Vagina (tissue), 2 donors: Measurements from ENCODE around the gene PRKAG2. TPM values are rescaled to one million over a fixed set of nuclear protein-coding genes. Genes with fewer than 3 reads are reported as not detected.

Experiments used
- DNase-seq, 2 donors: peaks; one replicate each; pipeline ENCODE4 v3.0.0-alpha.2; 2017; ENCODE audit errors: extremely low spot score in 2 of 2
- H3K27ac ChIP-seq: fragments of 200-600 bp; sonication (generic); one replicate; pipeline ENCODE4 v1.5.1; 2019
- H3K27me3 ChIP-seq: fragments of 200-600 bp; sonication (generic); one replicate; pipeline ENCODE4 v1.5.1; 2019
- H3K36me3 ChIP-seq, 2 donors: fragments of 200-600 bp; sonication (generic); one replicate each; pipeline ENCODE4 v1.5.1; 2017 to 2019
- H3K4me1 ChIP-seq: fragments of 200-600 bp; sonication (generic); one replicate; pipeline ENCODE4 v1.5.1; 2019
- H3K4me3 ChIP-seq, 2 donors: fragments of 200-600 bp; sonication (generic); 1 replicate in 1 of 2; 2 replicates in 1 of 2; pipeline ENCODE4 v1.5.1; 2016 to 2019
- H3K9me3 ChIP-seq: fragments of 200-600 bp; sonication (generic); one replicate; pipeline ENCODE4 v1.5.1; 2019
- CTCF ChIP-seq, 3 experiments: fragments of 450-650 bp in 2 of 3; fragments of 200-600 bp in 1 of 3; sonication (generic) in 1 of 3; IDR thresholded peaks; one replicate each; pipeline ENCODE4 v1.5.1; 2017 to 2019; ENCODE audit warnings: antibody characterized with exemption in 3 of 3, mild to moderate bottlenecking in 2 of 3, moderate library complexity in 2 of 3
- POLR2A ChIP-seq, 2 donors: fragments of 450-650 bp; IDR thresholded peaks; one replicate each; pipeline ENCODE4 v1.6.1; 2017; ENCODE audit warnings: antibody characterized with exemption in 2 of 2, mild to moderate bottlenecking in 2 of 2, moderate library complexity in 2 of 2
- POLR2AphosphoS5 ChIP-seq, 2 donors: sonication (generic); formaldehyde crosslinking; IDR thresholded peaks; one replicate each; pipeline ENCODE4 v1.9.0; 2017; ENCODE audit warnings: antibody characterized with exemption in 2 of 2, mild to moderate bottlenecking in 2 of 2, low read depth in 1 of 2; ENCODE audit not compliant: insufficient read depth in 1 of 2
- intact Hi-C: fragments of 100-400 bp; cut with DNase I; formaldehyde crosslinking; loops from one replicate; pipeline ENCODE4 v1.15.1; 2023
- total RNA-seq: library from RNA; depleted of rRNA; stranded (reverse); fragments of >200 nt; gene quantifications from one replicate; pipeline ENCODE4 v1.2.3, GENCODE V29; 2016

The PRKAG2 gene
- total RNA-seq, 1 donor from 2014 or later, result 25.0 TPM

- no peak overlapping the region for H3K27ac ChIP-seq
- DNase-seq, result peak in 1 of 2 donors; percentile 27
- no peak overlapping the region for H3K4me3 ChIP-seq
- H3K9me3 ChIP-seq, result no peaks in the 10 kb centered on the region
- H3K27me3 ChIP-seq, result no peaks in the 10 kb centered on the region
- intact Hi-C loops, result no loop called here
- TF ChIP-seq POLR2AphosphoS5 (IDR thresholded peaks at IDR 0.05; ENCODE audit: insufficient read depth in 1 of 2, low read depth in 1 of 2) (no peak), CTCF (IDR thresholded peaks at IDR 0.05) (no peak), POLR2A (IDR thresholded peaks at IDR 0.05) (no peak)
- peaks cover 0 to 46% of the 10 kb centered on the region in 2 donors for H3K36me3 ChIP-seq
- no peaks in the 10 kb centered on the region for H3K4me1 ChIP-seq
Measured at GRCh38 chr7:151556592-151556991, 320.3 kb downstream of the PRKAG2 start.

- peaks cover 0 to 20% of the 10 kb centered on the region in 2 donors for H3K36me3 ChIP-seq
- DNase-seq, result peak in 1 of 2 donors; percentile 80
- H3K27me3 ChIP-seq, result no peaks in the 10 kb centered on the region
- intact Hi-C loops, result no loop called here
- H3K9me3 ChIP-seq, result no peaks in the 10 kb centered on the region
- no peak overlapping the region for H3K27ac ChIP-seq
- H3K4me3 ChIP-seq, result no peak overlapping the region
- H3K4me1 ChIP-seq, result no peaks in the 10 kb centered on the region
- TF ChIP-seq POLR2A (IDR thresholded peaks at IDR 0.05) (no peak), CTCF (IDR thresholded peaks at IDR 0.05) (no peak), POLR2AphosphoS5 (IDR thresholded peaks at IDR 0.05; ENCODE audit: insufficient read depth in 1 of 2, low read depth in 1 of 2) (no peak)
Measured at GRCh38 chr7:151553356-151553755, 323.6 kb downstream of the PRKAG2 start.

- Histone ChIP-seq H3K4me3 (no peak overlapping the region), H3K9me3 (no peaks in the 10 kb centered on the region), H3K4me1 (no peaks in the 10 kb centered on the region), H3K36me3 (peaks cover 0 to 14% of the 10 kb centered on the region in 2 donors), H3K27me3 (no peaks in the 10 kb centered on the region), H3K27ac (no peak overlapping the region)
- peak in 1 of 2 donors; percentile 71 for DNase-seq
- intact Hi-C loops, result no loop called here
- no peak for TF ChIP-seq POLR2A (IDR thresholded peaks at IDR 0.05)
- no peak for TF ChIP-seq CTCF (IDR thresholded peaks at IDR 0.05)
Measured at GRCh38 chr7:151552352-151553028, 324.4 kb downstream of the PRKAG2 start.

- peak in 1 of 2 donors; percentile 37 for DNase-seq
- intact Hi-C loops, result no loop called here
- H3K36me3 ChIP-seq, result peaks cover 0 to 7% of the 10 kb centered on the region in 2 donors
- H3K4me3 ChIP-seq, result no peak overlapping the region
- no peaks in the 10 kb centered on the region for H3K27me3 ChIP-seq
- TF ChIP-seq POLR2A (IDR thresholded peaks at IDR 0.05), result no peak
- TF ChIP-seq CTCF (IDR thresholded peaks at IDR 0.05), result no peak
- no peak for TF ChIP-seq POLR2AphosphoS5 (IDR thresholded peaks at IDR 0.05; ENCODE audit: insufficient read depth in 1 of 2, low read depth in 1 of 2)
- no peaks in the 10 kb centered on the region for H3K9me3 ChIP-seq
- no peak overlapping the region for H3K27ac ChIP-seq
- no peaks in the 10 kb centered on the region for H3K4me1 ChIP-seq
Measured at GRCh38 chr7:151551820-151552219, 325.1 kb downstream of the PRKAG2 start.

GRCh38 chr7:151550656-151551286, 326.1 kb downstream of the PRKAG2 start:
- TF ChIP-seq CTCF (IDR thresholded peaks at IDR 0.05) (no peak), POLR2A (IDR thresholded peaks at IDR 0.05) (no peak), POLR2AphosphoS5 (IDR thresholded peaks at IDR 0.05; ENCODE audit: insufficient read depth in 1 of 2, low read depth in 1 of 2) (no peak)
- H3K9me3 ChIP-seq, result no peaks in the 10 kb centered on the region
- no peak overlapping the region for H3K4me3 ChIP-seq
- no peaks in the 10 kb centered on the region for H3K4me1 ChIP-seq
- DNase-seq, result peak in 1 of 2 donors; percentile 37
- no peaks in the 10 kb centered on the region for H3K36me3 ChIP-seq
- intact Hi-C loops, result no loop called here
- H3K27ac ChIP-seq, result no peak overlapping the region
- no peaks in the 10 kb centered on the region for H3K27me3 ChIP-seq
